HG02870 (cell line): ENCODE results near the gene KCNMB1.
A peak's percentile ranks its signal among the peaks of the same experiment; 100 is the strongest.

Experiments used
- ATAC-seq: cut with Tn5 transposase; IDR thresholded peaks from one replicate; pipeline ENCODE4 v1.9.1; 2021; ENCODE audit warnings: mild to moderate bottlenecking, moderate library complexity; ENCODE audit not compliant: unreplicated experiment

Gene KCNMB1

GRCh38 chr5:170388818-170389549 lies at the start of gene KCNMB1:
TSS of gene KCNMB1 (minus strand) at chr5:170389367. CDS start at chr5:170385447, 3,920 bp downstream.
- ATAC-seq = no peak

GRCh38 chr5:170438581-170438980 lies 49.4 kb upstream of the KCNMB1 start:
- no peak for ATAC-seq

- no peak for ATAC-seq
Measured at GRCh38 chr5:170437621-170438375, 48.6 kb upstream of the KCNMB1 start.

- ATAC-seq = no peak
Measured at GRCh38 chr5:170436335-170436734, 47.2 kb upstream of the KCNMB1 start.

GRCh38 chr5:170434966-170435605 lies 45.9 kb upstream of the KCNMB1 start:
- ATAC-seq = peak; percentile 81

- no peak for ATAC-seq
Measured at GRCh38 chr5:170432669-170433068, 43.5 kb upstream of the KCNMB1 start.

GRCh38 chr5:170431571-170431970 lies 42.4 kb upstream of the KCNMB1 start:
- no peak for ATAC-seq

GRCh38 chr5:170430866-170431437 lies 41.8 kb upstream of the KCNMB1 start:
- ATAC-seq = no peak

- no peak for ATAC-seq
Measured at GRCh38 chr5:170430256-170430655, 41.1 kb upstream of the KCNMB1 start.

- ATAC-seq = no peak
Measured at GRCh38 chr5:170429014-170429413, 39.8 kb upstream of the KCNMB1 start.

GRCh38 chr5:170427672-170428236 lies 38.6 kb upstream of the KCNMB1 start:
- ATAC-seq = no peak

- ATAC-seq = no peak
Measured at GRCh38 chr5:170426786-170427185, 37.6 kb upstream of the KCNMB1 start.

GRCh38 chr5:170426149-170426767 lies 37.1 kb upstream of the KCNMB1 start:
- no peak for ATAC-seq

GRCh38 chr5:170425731-170426130 lies 36.6 kb upstream of the KCNMB1 start:
- ATAC-seq = no peak

- no peak for ATAC-seq
Measured at GRCh38 chr5:170424629-170425028, 35.5 kb upstream of the KCNMB1 start.

GRCh38 chr5:170423692-170424091 lies 34.5 kb upstream of the KCNMB1 start:
- no peak for ATAC-seq

- ATAC-seq = no peak
Measured at GRCh38 chr5:170421826-170422225, 32.7 kb upstream of the KCNMB1 start.

GRCh38 chr5:170420806-170421412 lies 31.7 kb upstream of the KCNMB1 start:
- peak; percentile 61 for ATAC-seq

GRCh38 chr5:170419643-170420042 lies 30.5 kb upstream of the KCNMB1 start:
- ATAC-seq = no peak

- ATAC-seq = no peak
Measured at GRCh38 chr5:170418736-170419135, 29.6 kb upstream of the KCNMB1 start.
